IMR-90 (cell line): ENCODE results near the gene MT1G. TPM values are rescaled to one million over a fixed set of nuclear protein-coding genes. Genes with fewer than 3 reads are reported as not detected.

Source experiments
- ATAC-seq: fragments of 200-7000 bp; cut with Tn5 transposase; 2 replicates; pipeline ENCODE4 v1.9.1; 2020; ENCODE audit warnings: low read depth, mild to moderate bottlenecking, moderate library complexity
- BruUV-seq: library from RNA; stranded (reverse); fragments of 400-500 nt; replicated peaks from 2 replicates; lab custom pipeline; 2021; lab: Mats Ljungman, UMichigan
- CTCF ChIA-PET: fragments of 300-600 bp; formaldehyde crosslinking; extraction: SDS; loops from one replicate; lab custom pipeline; 2021; ENCODE audit warnings: antibody characterized with exemption; lab: Yijun Ruan, JAX
- POLR2A ChIA-PET: fragments of 300-600 bp; sonication (Branson Sonifier 250); formaldehyde crosslinking; loops from one replicate; lab custom pipeline; 2022; ENCODE audit warnings: antibody characterized with exemption; ENCODE audit not compliant: unreplicated experiment; lab: Charles Lee
- DNase-seq: peaks from one replicate; pipeline ENCODE4 v3.0.0; 2013
- H2AFZ ChIP-seq: replicated peaks from 2 replicates; pipeline ENCODE3; 2013; ENCODE audit warnings: low read length, mild to moderate bottlenecking; ENCODE audit not compliant: poor library complexity
- H2AK5ac ChIP-seq: 2 replicates; pipeline ENCODE4 v1.6.1; 2013; ENCODE audit warnings: low read depth, low read length, inconsistent platforms
- H2AK9ac ChIP-seq: replicated peaks from 2 replicates; pipeline ENCODE3; 2013; ENCODE audit warnings: mild to moderate bottlenecking, low read depth, low read length, moderate library complexity; ENCODE audit not compliant: poor library complexity
- H2BK120ac ChIP-seq: 2 replicates; pipeline ENCODE4 v1.6.1; 2013; ENCODE audit warnings: low read depth, low read length, inconsistent platforms
- H2BK15ac ChIP-seq: 3 replicates; pipeline ENCODE4 v1.6.1; 2013; ENCODE audit warnings: low read depth, low read length, inconsistent platforms
- H2BK20ac ChIP-seq: 2 replicates; pipeline ENCODE4 v1.6.1; 2013; ENCODE audit warnings: low read depth, mild to moderate bottlenecking, inconsistent platforms, low read length, moderate library complexity
- H2BK5ac ChIP-seq: 2 replicates; pipeline ENCODE4 v1.6.1; 2013; ENCODE audit warnings: mild to moderate bottlenecking, low read depth, low read length, inconsistent platforms; ENCODE audit not compliant: poor library complexity, severe bottlenecking
- H3K14ac ChIP-seq: replicated peaks from 2 replicates; pipeline ENCODE4 v1.6.1; 2013; ENCODE audit warnings: low read depth, low read length, inconsistent platforms
- H3K18ac ChIP-seq: 2 replicates; pipeline ENCODE4 v1.6.1; 2013; ENCODE audit warnings: low read depth, low read length, control low read depth
- H3K23ac ChIP-seq: 2 replicates; pipeline ENCODE4 v1.6.1; 2013; ENCODE audit warnings: low read depth, low read length, inconsistent platforms
- H3K27ac ChIP-seq: 2 replicates; pipeline ENCODE4 v1.5.1; 2013; ENCODE audit warnings: mild to moderate bottlenecking, control low read depth, low read length; ENCODE audit not compliant: insufficient read depth
- H3K27me3 ChIP-seq: 2 replicates; pipeline ENCODE4 v1.6.1; 2013; ENCODE audit warnings: low read length; ENCODE audit not compliant: control insufficient read depth, insufficient read depth
- H3K36me3 ChIP-seq: 2 replicates; pipeline ENCODE4 v1.6.1; 2013; ENCODE audit warnings: low read length, mixed read lengths; ENCODE audit not compliant: control insufficient read depth, insufficient read depth
- H3K4ac ChIP-seq: 2 replicates; pipeline ENCODE4 v1.6.1; 2013; ENCODE audit warnings: low read depth, low read length, inconsistent platforms
- H3K4me1 ChIP-seq: 2 replicates; pipeline ENCODE4 v1.6.1; 2013; ENCODE audit warnings: low read length, mixed read lengths; ENCODE audit not compliant: control insufficient read depth, insufficient read depth
- H3K4me2 ChIP-seq: 2 replicates; pipeline ENCODE4 v1.6.1; 2013; ENCODE audit warnings: low read depth, mild to moderate bottlenecking, control low read depth, low read length, moderate library complexity
- H3K4me3 ChIP-seq: 2 replicates; pipeline ENCODE4 v1.5.1; 2013; ENCODE audit warnings: low read depth, mild to moderate bottlenecking, control low read depth, low read length, moderate library complexity; ENCODE audit not compliant: insufficient read depth
- H3K56ac ChIP-seq: 2 replicates; pipeline ENCODE4 v1.6.1; 2013; ENCODE audit warnings: low read length, inconsistent platforms; ENCODE audit not compliant: insufficient read depth; ENCODE audit errors: extremely low read depth
- H3K79me1 ChIP-seq, 2 experiments: 2 replicates each; pipeline ENCODE4 v1.6.1; 2013; ENCODE audit warnings: low read length in 2 of 2, inconsistent platforms in 1 of 2, low read depth in 1 of 2
- H3K9ac ChIP-seq: 2 replicates; pipeline ENCODE4 v1.6.1; 2013; ENCODE audit warnings: low read depth, low read length, control low read depth
- H3K9me1 ChIP-seq: 2 replicates; pipeline ENCODE4 v1.6.1; 2013; ENCODE audit warnings: low read length, inconsistent platforms; ENCODE audit not compliant: insufficient read depth
- H3K9me3 ChIP-seq: 2 replicates; pipeline ENCODE4 v1.6.1; 2013; ENCODE audit warnings: low read length; ENCODE audit not compliant: control insufficient read depth, insufficient read depth
- H4K20me1 ChIP-seq: 2 replicates; pipeline ENCODE4 v1.6.1; 2013; ENCODE audit warnings: low read length, inconsistent platforms; ENCODE audit not compliant: insufficient read depth
- H4K5ac ChIP-seq: 2 replicates; pipeline ENCODE4 v1.6.1; 2013; ENCODE audit warnings: mild to moderate bottlenecking, low read depth, low read length, control low read depth
- H4K8ac ChIP-seq, 2 experiments: 2 replicates each; pipeline ENCODE4 v1.6.1; 2013; ENCODE audit warnings: low read depth in 2 of 2, low read length in 2 of 2, control low read depth in 1 of 2, inconsistent platforms in 1 of 2
- H4K91ac ChIP-seq: 2 replicates; pipeline ENCODE4 v1.6.1; 2013; ENCODE audit warnings: low read depth, low read length, inconsistent platforms; ENCODE audit not compliant: insufficient read depth
- BHLHE40 ChIP-seq: fragments of 150-350 bp; IDR thresholded peaks from 2 replicates; pipeline ENCODE4 v1.6.1; 2016; ENCODE audit warnings: mild to moderate bottlenecking, low read depth, low read length
- CEBPB ChIP-seq: IDR thresholded peaks from 2 replicates; pipeline ENCODE4 v1.6.1; 2012; ENCODE audit warnings: low read depth, low read length, improper control_type of control experiment
- CHD1 ChIP-seq: IDR thresholded peaks from 2 replicates; pipeline ENCODE4 v1.6.1; 2012; ENCODE audit warnings: low read depth, low read length, improper control_type of control experiment
- CTCF ChIP-seq: conservative IDR thresholded peaks from 2 replicates; pipeline ENCODE4 v1.5.1; 2012; ENCODE audit warnings: mild to moderate bottlenecking, low read depth, low read length, improper control_type of control experiment
- ELK1 ChIP-seq: fragments of 150-350 bp; IDR thresholded peaks from 2 replicates; pipeline ENCODE4 v1.6.1; 2016; ENCODE audit warnings: low read depth, mild to moderate bottlenecking, low read length, moderate library complexity, borderline replicate concordance
- FOS ChIP-seq: fragments of 150-350 bp; IDR thresholded peaks from 2 replicates; pipeline ENCODE4 v1.6.1; 2016; ENCODE audit warnings: low read depth, low read length
- MAFK ChIP-seq: IDR thresholded peaks from 2 replicates; pipeline ENCODE4 v1.6.1; 2012; ENCODE audit warnings: low read depth, low read length, improper control_type of control experiment
- MAZ ChIP-seq: IDR thresholded peaks from 2 replicates; pipeline ENCODE4 v1.6.1; 2012; ENCODE audit warnings: low read depth, mild to moderate bottlenecking, low read length, improper control_type of control experiment, moderate library complexity, borderline replicate concordance
- MXI1 ChIP-seq: IDR thresholded peaks from 2 replicates; pipeline ENCODE4 v1.6.1; 2012; ENCODE audit warnings: low read depth, mild to moderate bottlenecking, low read length, moderate library complexity, borderline replicate concordance
- NFE2L2 ChIP-seq: fragments of 150-350 bp; IDR thresholded peaks from 2 replicates; pipeline ENCODE4 v1.6.1; 2016; ENCODE audit warnings: low read depth, mild to moderate bottlenecking, low read length
- POLR2A ChIP-seq: IDR thresholded peaks from 2 replicates; pipeline ENCODE4 v1.6.1; 2012; ENCODE audit warnings: mild to moderate bottlenecking, low read depth, low read length
- RAD21 ChIP-seq: IDR thresholded peaks from 2 replicates; pipeline ENCODE4 v1.6.1; 2012; ENCODE audit warnings: low read length, improper control_type of control experiment
- RCOR1 ChIP-seq: IDR thresholded peaks from 2 replicates; pipeline ENCODE4 v1.6.1; 2012; ENCODE audit warnings: mild to moderate bottlenecking, low read length, improper control_type of control experiment; ENCODE audit not compliant: insufficient replicate concordance
- RFX5 ChIP-seq: IDR thresholded peaks from 2 replicates; pipeline ENCODE4 v1.8.0; 2012; ENCODE audit warnings: low read depth, mild to moderate bottlenecking, low read length, moderate library complexity
- SMC3 ChIP-seq: fragments of 150-350 bp; IDR thresholded peaks from 2 replicates; pipeline ENCODE4 v1.6.1; 2016; ENCODE audit warnings: low read depth, mild to moderate bottlenecking, antibody characterized with exemption, low read length, moderate library complexity
- USF2 ChIP-seq: fragments of 150-350 bp; IDR thresholded peaks from 2 replicates; pipeline ENCODE4 v1.6.1; 2017; ENCODE audit warnings: mild to moderate bottlenecking, antibody characterized with exemption, low read length, low read depth
- WGBS, 2 experiments: methylation state at CpG; one replicate each; pipeline versions ENCODE4 v1.1.5 to v1.1.7; 2013; ENCODE audit warnings: missing lambda C conversion rate in 2 of 2; ENCODE audit not compliant: insufficient read length in 1 of 2; ENCODE audit errors: extremely low coverage in 2 of 2; 5-methylcytosine and 5-hydroxymethylcytosine counted together
- dilution Hi-C: fragments of 300-500 bp; cut with HindIII; formaldehyde crosslinking; loops from one replicate; pipeline ENCODE4 v1.14.3; 2018; ENCODE audit warnings: low sequenced_read_pairs; ENCODE audit not compliant: unreplicated experiment
- in situ Hi-C: fragments of 300-500 bp; cut with MboI; formaldehyde crosslinking; loops from 3 replicates; pipeline ENCODE4 v1.14.3; 2019; ENCODE audit warnings: low sequenced_read_pairs, inconsistent platforms, mixed read lengths
- intact Hi-C: fragments of 100-400 bp; cut with micrococcal nuclease; formaldehyde crosslinking; loops from 2 replicates; pipeline ENCODE4 v1.10.0; 2022
- polyA plus RNA-seq, 3 experiments: library from polyadenylated mRNA; depleted of rRNA; stranded (reverse); fragments of >200 nt; gene quantifications; 2 replicates each; pipeline ENCODE4 v1.2.3, GENCODE V29; 2012; ENCODE audit warnings: low replicate concordance in 1 of 3
- total RNA-seq: library from RNA; depleted of rRNA; stranded (reverse); fragments of >200 nt; gene quantifications from 2 replicates; pipeline ENCODE4 v1.2.3, GENCODE V29; 2012

MT1G gene
- total and polyA plus RNA-seq, 2 of the 4 experiments (the other 2 are of a cell fraction): 0.48 TPM; not detected in 1

- H2AFZ ChIP-seq: no peak overlapping the region
- BruUV-seq: no TSS peak
- no peaks in the 10 kb centered on the region for H4K20me1 ChIP-seq
- H2BK120ac ChIP-seq: no peak overlapping the region
- H2BK15ac ChIP-seq: no peak overlapping the region; the same call in 2 of the 3 replicates
- H3K14ac ChIP-seq: no peak overlapping the region
- no peak overlapping the region for H4K8ac ChIP-seq
- 0 out of 2 replicates have a peak, but pooled peaks cover under 1% of the 10 kb centered on the region for H3K9me1 ChIP-seq
- no peak for DNase-seq
- no peak overlapping the region for H3K27ac ChIP-seq
- no peak overlapping the region for H3K4me3 ChIP-seq
- dilution Hi-C loops (no loop called here), intact Hi-C loops (no loop called here), in situ Hi-C loops (no loop called here)
- no peak overlapping the region for H3K18ac ChIP-seq
- H3K9me3 ChIP-seq: no peaks in the 10 kb centered on the region
- H3K36me3 ChIP-seq: no peaks in the 10 kb centered on the region
- CTCF ChIA-PET: interaction anchor here (1.3 kb wide), 1 partner anchor 29 kb away, joined by 4 read pairs; no protein-coding TSS in a partner anchor
- H2BK5ac ChIP-seq: no peak overlapping the region
- no peak overlapping the region for H4K5ac ChIP-seq
- H3K4me2 ChIP-seq: no peak overlapping the region
- H3K79me1 ChIP-seq: peaks cover 0 to 9% of the 10 kb centered on the region in 2 experiments; a peak in 2 of 4 replicates
- no peak overlapping the region for H2BK20ac ChIP-seq
- WGBS, 2 experiments: no CpG with 5 or more reads among the region's 3 CpGs
- POLR2A ChIA-PET: interaction anchor here (0.9 kb wide), 1 partner anchor 11 kb away, joined by 3 read pairs; no protein-coding TSS in a partner anchor
- H3K9ac ChIP-seq: no peak overlapping the region
- no peak overlapping the region for H3K56ac ChIP-seq
- H2AK9ac ChIP-seq: no peak overlapping the region
- no peak overlapping the region for H3K4ac ChIP-seq
- no peak for ATAC-seq
- H3K27me3 ChIP-seq: peaks cover 40% of the 10 kb centered on the region
- H2AK5ac ChIP-seq: no peak overlapping the region
- TF ChIP-seq RCOR1 (no peak), MAZ (no peak), USF2 (no peak), CHD1 (no peak), FOS (no peak), RAD21 (no peak), BHLHE40 (no peak), POLR2A (no peak), CEBPB (no peak), MXI1 (no peak), NFE2L2 (no peak), CTCF (no peak), RFX5 (no peak), ELK1 (no peak), SMC3 (no peak), MAFK (no peak)
- no peak overlapping the region for H3K23ac ChIP-seq
- H4K91ac ChIP-seq: no peak overlapping the region
- H3K4me1 ChIP-seq: peaks cover 13% of the 10 kb centered on the region
Observed at GRCh38 chr16:56630134-56630533, 37.7 kb downstream of the MT1G start.
